ENCODE results near the gene SLC27A1.
"Not testable (repeated sequence)": the region's sequence is repeated elsewhere in the genome, so short reads cannot be mapped to it uniquely, and the experiment has no call there.

The SLC27A1 gene

GRCh38 chr19:17473041-17473440 is 2.7 kb downstream of the SLC27A1 start:
- Histone ChIP-seq H3K9me2 (replicated peaks; ENCODE audit: insufficient read depth, low read length) (no peaks in the 10 kb centered on the region), H3K9me3 (replicated peaks; ENCODE audit: insufficient read depth, low read length) (no peaks in the 10 kb centered on the region), H2AFZ (ENCODE audit: low read length) (no peak overlapping the region), H3K9ac (ENCODE audit: low read length) (no peak overlapping the region), H4K20me1 (ENCODE audit: insufficient read depth, low read length) (no peaks in the 10 kb centered on the region), H3K4me1 (ENCODE audit: low read length) (0 out of 2 replicates have a peak, but pooled peaks cover 4% of the 10 kb centered on the region), H3K36me3 (replicated peaks; ENCODE audit: insufficient read depth, low read length) (no peaks in the 10 kb centered on the region), H3K4me2 (ENCODE audit: low read depth, low read length) (no peak overlapping the region), H3K27me3 (replicated peaks; ENCODE audit: insufficient read depth, low read length) (peaks cover 23% of the 10 kb centered on the region), H3K27ac (ENCODE audit: low read length) (no peak overlapping the region), H3K4me3 (ENCODE audit: low read length) (no peak overlapping the region), H3K79me2 (ENCODE audit: low read length) (no peaks in the 10 kb centered on the region), H3F3A (ENCODE audit: insufficient read depth, low read length) (no peaks in the 10 kb centered on the region)
- TF ChIP-seq EZH2 (optimal IDR thresholded peaks at IDR 0.05; ENCODE audit: low read depth, low read length) (no peak), CTCF (IDR thresholded peaks at IDR 0.05; ENCODE audit: low read length) (no peak), EZH2phosphoT487 (IDR thresholded peaks at IDR 0.05; ENCODE audit: low read length) (no peak)
- DNase-seq, result no peak

GRCh38 chr19:17475011-17475540 is 4.8 kb downstream of the SLC27A1 start:
- H3F3A ChIP-seq (ENCODE audit: insufficient read depth, low read length); H3K36me3 ChIP-seq (replicated peaks; ENCODE audit: insufficient read depth, low read length); H3K9me3 ChIP-seq (replicated peaks; ENCODE audit: insufficient read depth, low read length); H3K9me2 ChIP-seq (replicated peaks; ENCODE audit: insufficient read depth, low read length); H3K4me1 ChIP-seq (ENCODE audit: low read length); H3K79me2 ChIP-seq (ENCODE audit: low read length); H3K4me2 ChIP-seq (ENCODE audit: low read depth, low read length); H3K27ac ChIP-seq (ENCODE audit: low read length); H3K9ac ChIP-seq (ENCODE audit: low read length); H3K4me3 ChIP-seq (ENCODE audit: low read length); H2AFZ ChIP-seq (ENCODE audit: low read length); H4K20me1 ChIP-seq (ENCODE audit: insufficient read depth, low read length); DNase-seq: not testable (repeated sequence)
- peaks cover 16% of the 10 kb centered on the region for H3K27me3 ChIP-seq (replicated peaks; ENCODE audit: insufficient read depth, low read length)

- Histone ChIP-seq H2AFZ (ENCODE audit: low read length) (no peak overlapping the region), H3K4me3 (ENCODE audit: low read length) (no peak overlapping the region), H3F3A (ENCODE audit: insufficient read depth, low read length) (no peaks in the 10 kb centered on the region), H3K27ac (ENCODE audit: low read length) (no peak overlapping the region), H4K20me1 (ENCODE audit: insufficient read depth, low read length) (no peaks in the 10 kb centered on the region), H3K27me3 (replicated peaks; ENCODE audit: insufficient read depth, low read length) (peaks cover 16% of the 10 kb centered on the region), H3K4me1 (ENCODE audit: low read length) (0 out of 2 replicates have a peak, but pooled peaks cover 4% of the 10 kb centered on the region), H3K4me2 (ENCODE audit: low read depth, low read length) (no peak overlapping the region), H3K36me3 (replicated peaks; ENCODE audit: insufficient read depth, low read length) (no peaks in the 10 kb centered on the region), H3K9ac (ENCODE audit: low read length) (no peak overlapping the region), H3K9me2 (replicated peaks; ENCODE audit: insufficient read depth, low read length) (no peaks in the 10 kb centered on the region), H3K9me3 (replicated peaks; ENCODE audit: insufficient read depth, low read length) (no peaks in the 10 kb centered on the region), H3K79me2 (ENCODE audit: low read length) (no peaks in the 10 kb centered on the region)
- TF ChIP-seq EZH2 (optimal IDR thresholded peaks at IDR 0.05; ENCODE audit: low read depth, low read length) (no peak), CTCF (IDR thresholded peaks at IDR 0.05; ENCODE audit: low read length) (no peak), EZH2phosphoT487 (IDR thresholded peaks at IDR 0.05; ENCODE audit: low read length) (no peak)
- DNase-seq, result no peak
These were observed 5.3 kb downstream of the SLC27A1 start for GRCh38 chr19:17475541-17476115.

GRCh38 chr19:17479325-17479791 is 9.0 kb downstream of the SLC27A1 start:
- H3K79me2 ChIP-seq (ENCODE audit: low read length), result no peaks in the 10 kb centered on the region
- no peak overlapping the region for H2AFZ ChIP-seq (ENCODE audit: low read length)
- H3K9me2 ChIP-seq (replicated peaks; ENCODE audit: insufficient read depth, low read length), result no peaks in the 10 kb centered on the region
- H3K9me3 ChIP-seq (replicated peaks; ENCODE audit: insufficient read depth, low read length), result no peaks in the 10 kb centered on the region
- TF ChIP-seq EZH2phosphoT487 (IDR thresholded peaks at IDR 0.05; ENCODE audit: low read length), result no peak
- TF ChIP-seq EZH2 (optimal IDR thresholded peaks at IDR 0.05; ENCODE audit: low read depth, low read length), result no peak
- TF ChIP-seq CTCF (IDR thresholded peaks at IDR 0.05; ENCODE audit: low read length), result no peak
- no peak overlapping the region for H3K9ac ChIP-seq (ENCODE audit: low read length)
- DNase-seq, result no peak
- no peak overlapping the region for H3K4me2 ChIP-seq (ENCODE audit: low read depth, low read length)
- no peak overlapping the region for H3K4me3 ChIP-seq (ENCODE audit: low read length)
- H3K36me3 ChIP-seq (replicated peaks; ENCODE audit: insufficient read depth, low read length), result no peaks in the 10 kb centered on the region
- peaks cover 35% of the 10 kb centered on the region for H3K27me3 ChIP-seq (replicated peaks; ENCODE audit: insufficient read depth, low read length)
- no peak overlapping the region for H3K27ac ChIP-seq (ENCODE audit: low read length)
- H4K20me1 ChIP-seq (ENCODE audit: insufficient read depth, low read length), result no peaks in the 10 kb centered on the region
- H3K4me1 ChIP-seq (ENCODE audit: low read length), result no peaks in the 10 kb centered on the region
- H3F3A ChIP-seq (ENCODE audit: insufficient read depth, low read length), result no peaks in the 10 kb centered on the region

Measured in MM.1S (cell line).